AG20443 (cell line): ENCODE results near the gene INAFM2.

ENCODE experiments used
- DNase-seq: peaks from one replicate; pipeline ENCODE4 v3.0.0; 2012; ENCODE audit warnings: low spot score, mixed read lengths

Gene INAFM2

DNA sequence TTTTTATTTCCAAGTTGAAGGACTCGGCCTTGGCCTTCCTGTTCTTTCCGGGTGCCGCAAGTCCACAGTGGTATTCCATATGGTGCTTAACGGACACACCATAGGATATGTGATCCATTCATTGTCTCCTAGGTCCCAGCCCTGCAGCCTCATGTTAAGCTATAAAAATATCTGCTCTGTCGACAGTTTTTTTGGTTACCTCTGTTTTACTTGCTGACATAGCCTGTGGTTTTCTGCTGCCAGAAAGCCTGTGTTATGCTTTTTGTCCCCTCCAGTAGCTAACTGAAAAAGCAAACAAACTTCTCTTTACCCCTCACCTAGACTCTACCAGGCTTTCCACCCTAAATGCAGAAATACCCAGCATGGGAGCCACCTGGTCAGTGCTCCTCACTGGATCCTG is 5.3 kb downstream of the INAFM2 start:
- no peak for DNase-seq

DNA sequence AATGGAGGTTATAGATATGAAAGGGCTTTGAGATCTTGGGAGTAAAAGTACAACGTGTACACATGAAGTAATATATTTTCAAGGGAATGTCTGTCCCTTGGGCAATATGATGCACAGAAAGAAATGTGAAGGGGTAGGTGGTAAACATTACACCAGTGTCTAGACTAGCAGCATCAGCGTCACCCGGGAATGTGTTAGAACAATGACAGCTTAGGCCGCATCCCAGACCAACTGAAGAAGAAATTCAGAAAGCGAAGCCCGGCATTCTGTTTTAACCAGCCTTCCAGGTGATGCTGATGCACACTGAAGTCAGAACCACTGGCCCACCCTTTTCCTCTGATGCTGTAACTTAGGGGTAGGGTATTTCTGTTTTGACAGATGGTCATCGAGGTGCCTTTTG is 6.3 kb downstream of the INAFM2 start:
- DNase-seq: no peak

DNA sequence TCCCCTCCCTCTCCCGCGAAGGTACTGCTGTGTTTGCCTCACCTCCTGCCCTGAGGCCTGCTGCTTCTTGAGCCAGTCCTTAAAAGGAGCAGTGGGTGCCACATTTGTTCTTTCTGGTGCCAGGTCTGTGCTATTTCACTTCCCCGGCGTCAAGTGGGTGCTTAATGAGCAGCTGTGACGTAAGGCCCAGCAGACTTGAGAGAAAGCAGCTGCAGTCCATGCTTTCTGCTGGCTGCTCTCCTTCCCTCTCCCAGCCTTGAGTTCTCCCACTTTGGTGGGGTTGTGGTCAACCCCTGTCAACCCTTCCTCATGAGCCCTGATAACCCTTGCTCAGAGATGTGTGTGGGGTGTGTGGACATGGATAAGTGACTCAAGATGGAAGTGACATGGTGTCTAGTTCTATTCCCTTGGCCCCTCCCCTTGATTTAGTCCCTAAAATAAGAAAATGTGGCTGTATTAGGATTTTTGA is 6.9 kb downstream of the INAFM2 start:
- peak; percentile 42 for DNase-seq

DNA sequence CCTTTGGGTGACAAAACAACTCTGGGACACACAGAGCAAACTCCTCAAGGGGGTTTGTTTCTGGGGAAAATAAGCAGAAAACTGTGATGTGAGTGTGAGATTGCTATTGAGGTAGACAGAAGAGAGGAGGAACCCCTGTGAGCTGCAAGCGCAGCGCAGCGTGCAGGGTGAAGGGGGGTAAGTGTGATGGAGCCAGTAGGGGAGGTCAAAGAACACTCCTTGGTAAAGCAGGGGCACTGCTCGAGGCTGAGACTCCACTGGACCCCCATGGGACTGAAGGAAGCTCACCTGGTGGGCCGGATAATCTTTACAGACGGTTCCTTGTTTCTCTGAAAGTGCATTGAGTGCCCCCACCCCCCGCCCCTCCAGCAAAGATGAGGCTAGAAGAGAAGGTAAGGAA is 7.5 kb downstream of the INAFM2 start:
- no peak for DNase-seq

DNA sequence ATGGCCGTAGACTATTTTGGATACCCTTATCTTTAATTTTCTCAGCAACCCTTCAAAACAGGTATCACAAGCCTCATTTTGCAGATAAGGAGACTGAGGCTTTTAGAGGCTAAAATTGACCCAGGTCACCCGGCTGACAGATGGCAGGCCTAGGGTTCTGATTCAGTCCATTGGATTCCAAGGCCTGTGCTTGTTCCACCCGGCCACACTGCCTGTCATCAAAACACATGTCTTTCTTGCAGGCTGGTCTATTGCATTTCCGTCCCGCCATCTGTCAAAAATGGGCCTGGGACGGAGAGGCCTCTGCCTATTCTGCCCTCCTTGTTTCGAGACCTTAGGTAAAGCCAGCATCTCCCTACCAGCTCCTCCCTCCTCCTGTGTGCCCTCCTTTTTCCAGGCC is 8.1 kb downstream of the INAFM2 start:
- DNase-seq: no peak

DNA sequence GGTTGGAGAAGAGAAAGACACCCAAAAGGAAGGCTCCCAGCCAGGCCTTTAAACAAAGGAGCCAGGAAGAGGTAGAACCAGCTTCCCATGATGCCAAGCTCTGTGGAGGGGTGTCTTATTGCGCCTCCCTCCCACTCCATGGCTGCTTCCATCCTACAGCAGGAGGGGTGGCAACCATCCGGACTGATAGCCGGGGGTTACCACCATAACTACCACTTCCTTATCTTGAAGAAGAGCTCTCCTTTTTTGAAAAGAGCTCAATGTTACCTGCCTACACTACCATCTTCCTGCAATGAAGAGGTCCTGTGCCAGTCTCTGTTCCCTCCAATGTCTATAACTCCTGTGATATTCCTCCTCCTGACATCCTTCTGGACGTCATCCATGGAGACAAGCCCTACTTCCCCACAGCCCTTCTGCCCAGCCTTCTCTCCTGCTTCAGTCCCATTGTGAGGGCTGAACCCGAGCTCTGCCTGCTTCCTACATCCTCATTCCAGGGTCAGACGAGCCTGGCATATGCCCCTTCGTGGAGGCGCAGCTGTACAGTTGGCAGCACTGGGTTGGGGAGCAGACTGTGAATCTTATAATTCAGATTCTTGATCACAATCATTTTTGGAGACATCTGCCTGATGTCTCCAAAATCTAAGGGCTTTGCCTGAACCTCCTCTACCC is 8.8 kb downstream of the INAFM2 start:
- no peak for DNase-seq

DNA sequence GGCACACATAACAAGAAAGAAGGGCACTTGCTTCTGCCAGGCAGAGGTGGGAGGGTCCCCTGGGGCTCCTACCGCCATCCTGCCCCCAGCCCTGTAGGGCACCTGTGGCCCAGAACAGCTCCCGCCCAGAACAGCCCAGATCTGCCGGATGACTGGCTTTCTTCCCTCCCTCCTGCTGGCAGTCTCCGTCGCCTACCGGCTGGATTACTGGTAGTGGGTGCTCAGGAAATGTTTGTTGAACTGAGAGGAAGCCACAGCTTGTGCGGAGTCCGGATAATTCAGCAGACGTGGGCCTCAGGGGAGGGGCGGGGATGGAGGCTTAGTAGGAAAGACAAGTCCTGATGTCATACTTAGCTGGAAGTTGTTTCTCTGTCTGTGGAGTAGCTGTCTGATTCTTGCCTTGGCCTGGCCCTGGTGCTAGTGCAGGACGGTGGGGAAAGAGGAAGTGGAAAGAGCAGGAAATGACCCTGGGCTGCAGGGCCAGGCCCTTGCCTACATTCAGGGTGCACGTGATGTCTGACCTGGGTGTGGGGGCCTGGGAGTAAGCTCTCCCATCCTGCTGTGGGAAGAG is 10.5 kb downstream of the INAFM2 start:
- no peak for DNase-seq

DNA sequence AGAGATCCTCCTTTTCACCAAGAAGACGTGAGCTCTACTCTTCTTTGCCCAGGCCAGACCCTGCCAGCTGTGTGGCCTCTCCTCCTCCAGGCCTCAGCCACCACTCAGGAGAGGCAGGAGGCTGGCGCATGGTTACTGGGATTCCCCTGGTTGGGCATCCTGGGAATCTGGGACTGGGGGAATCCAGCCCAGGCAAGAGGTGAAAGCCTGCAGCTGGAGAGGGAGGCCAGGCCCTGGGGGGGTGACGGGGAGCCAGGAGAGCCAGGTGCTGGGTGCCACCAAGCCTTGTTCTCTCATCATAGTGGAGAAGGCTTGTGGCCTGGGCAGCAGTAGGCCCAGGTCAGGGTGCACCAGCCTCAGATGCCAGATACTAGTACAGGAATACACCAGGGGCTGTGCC is 11.0 kb downstream of the INAFM2 start:
- no peak for DNase-seq

DNA sequence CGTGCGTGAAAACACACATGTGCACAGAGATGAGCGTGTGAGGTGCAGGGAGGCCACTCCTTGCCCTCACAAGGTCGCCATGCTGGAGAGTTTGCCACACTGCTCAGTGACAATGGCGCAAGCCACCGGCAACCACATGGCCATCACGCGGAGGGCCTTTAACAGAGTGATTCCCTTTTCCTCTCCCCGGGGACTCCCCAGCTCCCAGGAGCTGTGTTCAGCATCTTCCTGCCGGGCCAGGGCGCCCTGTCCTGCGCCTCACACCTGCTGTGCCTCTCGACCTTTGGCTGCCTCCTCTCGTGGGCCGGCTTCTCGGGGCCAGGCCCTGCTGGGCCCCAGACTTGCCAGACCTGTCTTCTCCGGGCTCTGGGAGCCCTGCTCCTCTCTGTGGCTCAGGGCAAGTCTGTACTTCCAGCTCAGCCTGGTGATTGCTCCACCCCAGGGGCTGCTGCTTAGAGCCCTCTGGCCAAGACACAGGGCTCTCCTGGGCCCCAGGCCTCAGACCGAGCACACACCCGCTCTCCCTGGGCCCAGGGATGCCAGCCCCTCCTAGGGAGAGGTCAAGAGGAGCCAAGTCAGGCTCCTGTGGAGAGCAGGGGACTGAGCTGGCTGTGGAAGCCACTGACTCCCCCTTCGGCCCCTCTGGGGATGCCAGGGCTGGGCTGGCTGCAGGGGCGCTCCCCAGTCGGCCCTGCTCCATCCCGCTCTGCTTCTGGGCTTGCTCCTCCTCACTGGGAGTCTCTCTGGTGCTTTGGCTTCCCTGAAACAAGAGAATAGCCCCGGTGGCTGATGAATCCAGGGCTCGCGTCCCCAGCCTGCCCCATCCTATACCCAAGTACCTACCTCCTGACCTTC is 11.7 kb downstream of the INAFM2 start:
- DNase-seq: no peak

DNA sequence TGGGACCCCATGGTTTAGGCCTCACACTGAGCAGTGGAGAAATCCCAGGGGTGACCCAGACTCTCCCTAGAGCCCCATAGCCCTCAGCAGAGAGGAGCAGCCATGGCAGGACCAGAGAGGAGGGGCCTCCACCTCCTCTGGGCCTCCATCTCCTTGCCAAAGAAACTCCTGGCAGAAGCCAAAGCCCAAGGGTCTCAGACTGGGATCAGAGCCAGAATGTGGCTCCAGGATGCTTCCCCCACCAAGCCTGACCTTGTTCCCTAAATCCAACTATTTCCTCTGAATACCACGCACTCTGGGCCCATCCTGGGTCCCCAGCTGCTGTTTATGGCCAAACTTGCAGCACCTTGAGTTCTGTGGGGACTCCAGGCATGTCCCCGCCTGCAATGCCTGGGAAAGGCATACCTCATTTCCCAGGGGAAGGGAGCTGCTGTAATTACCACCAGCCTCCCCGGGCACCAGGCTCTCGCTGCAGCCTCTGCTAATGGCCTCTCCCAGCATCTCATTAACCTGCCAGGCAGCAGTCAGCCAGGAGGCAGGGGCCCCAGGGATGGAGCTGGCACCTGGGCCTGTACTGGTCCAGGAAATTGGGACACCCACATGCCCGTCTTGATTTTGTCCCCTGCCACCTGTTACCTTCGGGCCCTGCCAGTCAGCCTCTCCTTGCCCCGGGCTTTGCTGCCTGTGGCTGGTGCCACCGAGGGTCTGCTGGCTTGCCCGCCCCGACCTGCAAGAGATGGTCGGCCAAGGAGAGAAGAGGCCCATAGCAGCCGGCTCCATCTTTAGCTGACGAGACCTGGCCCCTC is 12.6 kb downstream of the INAFM2 start:
- no peak for DNase-seq

DNA sequence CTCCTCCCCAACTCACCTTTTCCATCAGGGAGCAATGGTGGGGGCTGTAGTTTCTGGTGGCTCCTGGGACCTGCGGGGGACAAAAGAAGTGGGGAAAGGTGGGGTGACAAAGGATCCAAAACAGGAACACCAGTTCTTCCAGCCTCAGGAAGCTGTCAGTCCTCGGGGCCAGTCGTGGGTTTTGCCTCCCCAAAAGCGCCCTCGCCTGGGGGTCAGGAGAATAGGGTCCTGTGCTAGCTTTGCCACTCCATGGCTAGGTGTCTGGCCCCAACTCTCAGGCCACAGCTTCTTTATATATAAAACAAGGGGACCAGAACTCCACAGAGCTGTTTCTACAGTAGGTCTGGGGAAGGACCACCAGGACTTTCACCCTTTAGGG is 13.2 kb downstream of the INAFM2 start:
- no peak for DNase-seq

DNA sequence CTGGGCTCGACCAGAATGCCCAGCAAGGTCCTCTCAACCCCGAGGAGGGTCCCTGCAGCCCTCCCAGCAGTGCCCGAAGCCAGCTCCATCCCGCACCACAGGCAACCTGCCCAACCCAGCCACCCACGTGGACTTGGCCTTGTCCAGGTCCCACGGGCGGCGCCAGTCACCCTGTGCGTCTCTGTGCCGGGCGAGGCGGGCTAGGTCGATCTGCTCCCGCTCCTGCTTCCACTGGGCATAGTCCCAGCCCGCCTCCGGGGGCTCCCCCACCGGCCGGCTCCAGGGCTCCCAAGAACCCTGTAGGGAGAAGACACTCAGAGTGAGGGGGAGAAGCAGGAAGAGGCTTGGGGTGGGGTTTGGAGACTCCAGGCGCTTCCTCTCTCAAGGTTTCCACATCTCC is 14.1 kb downstream of the INAFM2 start:
- no peak for DNase-seq

DNA sequence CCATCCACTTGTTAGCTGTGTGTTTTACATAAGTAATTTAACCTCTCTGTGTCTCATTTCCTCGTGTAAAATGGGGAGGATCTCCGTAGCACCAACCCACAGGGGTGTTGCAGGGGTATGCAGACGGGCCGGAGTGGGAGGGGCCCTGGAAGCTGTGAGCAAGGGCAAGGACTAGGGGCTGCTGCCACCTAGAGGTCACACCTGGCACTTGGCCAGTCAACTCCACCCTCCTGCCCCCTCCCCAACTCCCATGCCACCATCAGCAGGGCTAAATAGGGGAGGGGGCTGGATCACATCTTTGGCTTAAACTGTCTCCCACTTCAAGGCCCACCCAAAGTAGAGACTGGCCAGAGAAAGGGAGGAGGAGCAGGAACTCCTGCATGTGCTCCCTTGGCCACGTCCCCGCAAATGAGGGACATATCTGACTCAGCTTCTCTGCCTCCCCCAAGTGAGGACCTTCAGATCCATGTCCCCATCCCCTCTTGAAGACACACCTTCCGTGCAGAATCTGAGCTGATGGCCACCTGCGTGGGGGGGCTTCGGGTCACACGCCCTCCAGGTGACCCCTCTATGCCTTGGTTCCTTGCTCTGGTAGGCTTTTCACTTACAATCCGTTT is 14.7 kb downstream of the INAFM2 start:
- peak; percentile 61 for DNase-seq

DNA sequence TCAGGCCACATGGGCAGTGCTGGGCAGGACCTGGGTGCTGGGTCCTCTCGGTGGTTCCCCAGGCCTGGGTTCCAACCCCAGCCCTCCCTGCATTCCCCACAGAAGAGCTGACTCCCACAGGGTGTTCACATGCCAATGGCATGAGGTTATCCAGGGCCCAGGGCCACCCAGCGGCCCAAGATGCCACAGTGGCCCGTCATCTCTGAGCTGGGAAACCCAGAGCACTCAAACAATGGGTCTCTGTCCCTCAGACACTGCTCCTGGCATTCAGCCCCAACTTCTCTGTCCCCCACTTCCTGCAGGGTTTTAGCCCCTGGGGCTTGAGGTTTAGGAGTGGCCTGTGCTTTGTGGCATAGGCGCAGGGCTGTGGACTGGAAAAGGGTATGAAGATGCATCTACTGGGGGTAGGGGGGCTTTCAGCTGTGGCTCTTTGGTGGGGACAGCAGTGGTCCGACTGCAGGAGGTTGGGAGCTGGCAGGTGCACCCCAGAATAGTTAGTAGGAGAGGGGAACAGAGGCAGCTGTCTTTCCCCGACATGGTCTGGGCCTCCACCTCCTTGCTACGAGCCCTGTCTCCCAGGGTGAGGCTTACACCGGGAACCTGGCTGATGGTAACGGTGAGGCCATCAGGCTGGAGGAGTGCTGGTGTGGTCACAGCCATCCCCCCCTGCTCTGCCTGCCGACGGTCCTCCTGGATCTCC is 15.6 kb downstream of the INAFM2 start:
- peak; percentile 86 for DNase-seq

DNA sequence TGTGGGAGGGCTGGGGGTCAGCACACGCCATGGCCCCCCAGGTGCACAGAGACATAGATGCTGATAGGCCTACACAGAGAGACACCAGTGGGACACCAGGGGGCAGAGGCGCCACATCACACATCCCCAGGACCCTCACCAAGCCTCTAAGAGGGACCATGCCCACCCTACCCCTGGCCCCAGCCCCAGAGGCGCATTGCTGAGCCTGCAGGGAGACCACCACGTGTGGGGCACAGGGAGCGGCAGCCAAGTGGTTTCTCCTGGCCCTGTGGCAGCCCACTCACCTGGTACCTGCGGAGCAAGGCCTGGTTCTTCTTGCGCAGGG is 16.1 kb downstream of the INAFM2 start:
- no peak for DNase-seq

DNA sequence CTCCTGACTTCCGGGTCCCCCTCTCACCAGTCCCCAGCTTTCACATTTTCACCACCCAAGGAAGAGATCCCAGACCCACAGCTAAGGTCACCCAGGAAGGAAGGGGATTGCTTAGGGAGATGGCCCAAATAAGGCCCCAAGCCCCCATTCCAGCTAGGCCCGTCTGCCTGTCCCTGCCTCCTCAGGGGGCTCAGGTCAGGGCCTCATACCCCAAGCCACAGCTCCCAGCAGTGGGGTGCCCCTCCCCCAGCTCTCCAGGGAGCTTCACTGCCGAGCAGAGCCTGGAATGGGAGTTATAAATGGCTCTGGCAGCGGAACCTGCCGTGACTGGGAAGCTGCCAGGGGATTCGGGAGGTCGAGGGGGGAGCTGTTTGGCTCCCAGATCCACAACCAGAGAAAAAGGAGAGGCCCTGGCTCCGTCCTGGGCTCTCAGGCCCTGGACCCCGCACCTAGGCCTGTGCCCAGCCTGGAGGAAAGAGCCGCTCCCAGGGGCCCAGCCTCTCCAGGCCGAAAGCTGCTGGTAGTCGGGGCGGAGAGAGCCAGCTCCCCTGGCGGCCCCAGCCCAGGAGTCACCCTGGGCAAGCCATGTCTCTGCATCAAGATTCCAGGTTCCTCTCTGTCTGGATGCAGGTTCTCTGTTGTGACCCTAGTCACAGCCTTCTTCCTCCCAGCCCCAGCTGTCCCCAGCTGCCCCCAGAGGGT is 16.7 kb downstream of the INAFM2 start:
- DNase-seq: peak; percentile 75

DNA sequence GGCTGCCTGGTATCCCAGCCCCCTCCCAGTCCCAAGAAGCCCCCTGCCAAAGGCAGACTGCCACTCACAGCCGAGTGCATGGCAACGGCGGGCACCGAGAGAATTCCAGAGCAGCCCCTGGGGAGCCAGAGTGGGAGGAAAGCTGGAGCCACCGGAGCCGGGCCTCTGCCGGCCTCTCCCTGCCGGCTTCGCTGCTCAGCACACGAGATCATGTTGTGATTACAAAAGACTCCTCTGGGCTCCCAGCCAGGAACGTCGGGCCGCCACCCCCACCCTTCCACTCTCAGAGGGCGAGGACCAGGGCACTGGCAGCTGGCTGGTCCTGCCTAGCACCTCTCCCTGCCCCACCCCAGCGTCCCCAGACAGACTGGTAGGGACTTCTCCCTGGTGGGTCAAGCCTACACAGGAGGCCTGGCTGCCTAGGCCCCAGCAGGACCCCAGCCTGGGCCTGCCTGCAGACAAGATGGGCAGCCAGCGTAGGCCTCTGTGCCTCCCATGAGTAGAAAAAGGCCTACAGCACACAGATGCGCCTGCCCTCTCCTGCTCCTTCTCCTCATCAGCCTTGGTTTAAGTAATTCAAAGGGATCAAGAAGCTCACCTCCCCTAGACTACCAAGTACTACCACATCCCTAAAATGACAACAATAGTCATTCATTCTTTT is 17.4 kb downstream of the INAFM2 start, which contains the start of gene CCDC9B:
CCDC9B (minus strand) TSS at position 200 of the 661 bp plus-strand sequence; CDS start at position 80, 120 bp downstream.
- peak; percentile 93 for DNase-seq

DNA sequence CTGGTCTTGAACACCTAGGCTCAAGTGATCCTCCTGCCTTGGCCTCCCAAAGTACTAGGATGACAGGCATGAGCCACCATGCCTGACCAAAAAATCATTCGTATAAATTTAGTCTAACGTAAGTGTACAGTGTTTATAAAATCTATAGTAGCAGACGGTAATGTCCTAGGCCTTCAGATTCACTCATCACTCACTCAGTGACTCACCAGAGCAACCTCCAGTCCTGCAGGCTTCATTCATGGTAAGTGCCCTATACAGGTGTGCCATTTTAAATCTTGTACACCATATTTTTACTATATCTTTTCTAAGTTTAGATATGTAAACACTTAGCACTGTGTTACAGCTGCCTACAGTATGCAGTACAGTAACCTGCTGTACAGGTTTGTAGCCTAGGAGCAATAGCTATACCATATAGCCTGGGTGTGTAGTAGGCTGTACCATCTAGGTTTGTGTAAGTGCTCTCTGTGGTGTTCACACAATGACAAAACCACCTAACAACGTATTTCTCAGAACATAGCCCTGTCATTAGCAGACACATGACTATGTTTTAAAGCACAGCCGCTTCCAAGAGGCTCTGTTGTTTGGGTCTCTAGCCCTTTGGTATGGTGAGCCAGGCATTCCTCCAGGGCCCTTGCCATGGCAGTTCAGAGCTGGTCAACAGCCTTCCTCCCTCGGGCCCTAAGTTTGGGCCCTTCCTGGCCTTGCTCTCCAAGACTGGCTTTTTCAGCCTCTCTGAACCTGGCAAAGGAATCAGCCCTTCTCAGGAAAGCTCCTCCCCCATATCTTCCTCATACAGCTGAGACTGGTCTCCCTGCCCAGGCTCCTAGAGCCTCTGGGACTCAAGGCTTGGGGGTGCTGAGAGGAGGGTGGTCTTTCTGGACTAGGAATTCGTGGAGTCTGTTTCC is 19.2 kb downstream of the INAFM2 start:
- DNase-seq: no peak

DNA sequence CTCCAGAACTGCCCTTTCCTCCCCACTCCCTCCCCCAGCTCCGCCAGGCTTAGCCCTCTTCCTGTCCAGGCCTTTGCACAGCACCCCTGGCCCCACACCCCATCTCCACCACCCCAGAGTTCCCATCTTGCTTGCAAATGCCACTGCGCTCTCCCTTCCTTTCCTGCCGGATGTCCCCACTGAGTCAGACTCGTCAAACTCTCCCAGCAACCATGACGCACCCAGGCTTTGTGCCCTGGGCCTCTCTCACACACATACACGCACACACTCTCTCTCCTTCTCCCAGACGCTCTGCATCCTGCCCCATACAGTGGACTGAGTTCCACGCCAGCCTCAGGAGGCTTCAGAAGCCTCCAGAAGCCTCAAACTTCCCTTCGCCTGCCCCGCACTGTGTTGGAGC is 20.0 kb downstream of the INAFM2 start:
- DNase-seq: peak; percentile 88
